SU-DHL-6 (cell line): Measurements from ENCODE around the gene SGCE.

Source experiments
- H2AFZ ChIP-seq: fragments of 200-600 bp; sonication (generic); 2 replicates; pipeline ENCODE4 v1.6.1; 2014; ENCODE audit warnings: low read depth, mild to moderate bottlenecking, moderate library complexity, mixed read lengths, antibody characterized with exemption, low read length; ENCODE audit not compliant: severe bottlenecking
- H3F3A ChIP-seq: fragments of 200-600 bp; shearing (Covaris generic); 2 replicates; pipeline ENCODE4 v1.6.0; 2016; ENCODE audit warnings: antibody characterized with exemption, mild to moderate bottlenecking; ENCODE audit not compliant: insufficient read depth
- H3K27ac ChIP-seq: fragments of 200-600 bp; sonication (generic); 2 replicates; pipeline ENCODE4 v1.5.1; 2016; ENCODE audit warnings: low read depth, mild to moderate bottlenecking, low read length, moderate library complexity, mixed read lengths
- H3K27me3 ChIP-seq: fragments of 200-600 bp; sonication (generic), shearing (Covaris generic); 2 replicates; pipeline ENCODE4 v1.6.0; 2014; ENCODE audit warnings: mild to moderate bottlenecking, low read length
- H3K36me3 ChIP-seq: fragments of 200-600 bp; sonication (generic); 2 replicates; pipeline ENCODE4 v1.6.1; 2014; ENCODE audit warnings: mild to moderate bottlenecking, low read length, mixed read lengths
- H3K4me2 ChIP-seq: fragments of 300-600, 200-600 bp; shearing (Covaris generic), sonication (generic); 2 replicates; pipeline ENCODE4 v1.6.0; 2014; ENCODE audit warnings: low read length, low read depth, mild to moderate bottlenecking; ENCODE audit not compliant: poor library complexity, severe bottlenecking
- H3K4me3 ChIP-seq: fragments of 200-600 bp; sonication (generic); 2 replicates; pipeline ENCODE4 v1.5.1; 2014; ENCODE audit warnings: antibody characterized with exemption, low read length, mild to moderate bottlenecking, mixed read lengths; ENCODE audit not compliant: insufficient read depth, poor library complexity, severe bottlenecking
- H3K79me2 ChIP-seq: fragments of 200-600 bp; sonication (generic); 2 replicates; pipeline ENCODE4 v1.6.1; 2014; ENCODE audit warnings: mild to moderate bottlenecking, low read length, moderate library complexity; ENCODE audit not compliant: insufficient read depth
- H3K9ac ChIP-seq: fragments of 200-600 bp; sonication (generic); 2 replicates; pipeline ENCODE4 v1.7.0; 2014; ENCODE audit warnings: mild to moderate bottlenecking, low read length
- H3K9me2 ChIP-seq: fragments of 200-600 bp; sonication (generic); replicated peaks from 2 replicates; pipeline ENCODE4 v1.6.1; 2014; ENCODE audit warnings: low read length; ENCODE audit not compliant: insufficient read depth
- H3K9me3 ChIP-seq: fragments of 200-600 bp; sonication (generic); 2 replicates; pipeline ENCODE4 v1.6.1; 2014; ENCODE audit warnings: low read length, mixed read lengths; ENCODE audit not compliant: insufficient read depth
- H4K20me1 ChIP-seq: fragments of 200-600 bp; sonication (generic); 2 replicates; pipeline ENCODE4 v1.6.1; 2014; ENCODE audit warnings: low read depth, mild to moderate bottlenecking, antibody characterized with exemption, low read length, moderate library complexity, mixed read lengths
- EZH2phosphoT487 ChIP-seq: fragments of 200-600 bp; sonication (generic), shearing (Covaris generic); conservative IDR thresholded peaks from 2 replicates; pipeline ENCODE4 v1.6.1; 2018; ENCODE audit warnings: mild to moderate bottlenecking, antibody characterized with exemption, low read length, moderate library complexity, mixed read lengths
- TF ChIP-seq, protein P1 (sequence below): fragments of 200-600 bp; sonication (generic); IDR thresholded peaks from one replicate; pipeline ENCODE4 v1.5.1; 2017; ENCODE audit warnings: antibody characterized with exemption, mild to moderate bottlenecking, low read length, moderate library complexity; ENCODE audit not compliant: insufficient read depth, poor library complexity, severe bottlenecking

SGCE gene

DNA sequence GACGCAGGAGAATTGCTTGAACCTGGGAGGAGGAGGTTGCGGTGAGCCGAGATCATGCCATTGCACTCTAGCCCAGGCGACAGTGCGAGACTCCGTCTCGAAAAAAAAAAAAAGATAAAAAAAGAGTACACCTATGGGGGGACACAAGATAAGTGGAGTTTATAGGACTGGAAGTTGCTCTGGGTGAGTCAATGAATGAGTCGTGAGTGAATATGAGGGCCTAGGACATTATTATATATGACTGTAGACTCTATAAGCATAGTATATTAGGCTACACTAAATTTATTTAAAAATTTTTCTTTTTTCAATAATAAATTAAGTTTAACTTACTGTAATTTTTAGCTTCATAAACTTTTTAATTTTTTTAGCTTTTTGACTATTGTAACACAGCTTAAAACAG is 19.4 kb upstream of the SGCE start:
- Histone ChIP-seq H3K36me3 (no peaks in the 10 kb centered on the region), H3F3A (0 out of 2 replicates have a peak, but pooled peaks cover 4% of the 10 kb centered on the region), H3K27ac (no peak overlapping the region), H3K79me2 (no peaks in the 10 kb centered on the region), H2AFZ (no peak overlapping the region), H4K20me1 (no peaks in the 10 kb centered on the region), H3K27me3 (no peaks in the 10 kb centered on the region), H3K9me2 (no peaks in the 10 kb centered on the region), H3K9me3 (no peaks in the 10 kb centered on the region), H3K4me2 (no peak overlapping the region), H3K4me3 (no peak overlapping the region), H3K9ac (no peak overlapping the region)
- no peak for TF ChIP-seq EZH2phosphoT487
- TF ChIP-seq, protein P1, sequence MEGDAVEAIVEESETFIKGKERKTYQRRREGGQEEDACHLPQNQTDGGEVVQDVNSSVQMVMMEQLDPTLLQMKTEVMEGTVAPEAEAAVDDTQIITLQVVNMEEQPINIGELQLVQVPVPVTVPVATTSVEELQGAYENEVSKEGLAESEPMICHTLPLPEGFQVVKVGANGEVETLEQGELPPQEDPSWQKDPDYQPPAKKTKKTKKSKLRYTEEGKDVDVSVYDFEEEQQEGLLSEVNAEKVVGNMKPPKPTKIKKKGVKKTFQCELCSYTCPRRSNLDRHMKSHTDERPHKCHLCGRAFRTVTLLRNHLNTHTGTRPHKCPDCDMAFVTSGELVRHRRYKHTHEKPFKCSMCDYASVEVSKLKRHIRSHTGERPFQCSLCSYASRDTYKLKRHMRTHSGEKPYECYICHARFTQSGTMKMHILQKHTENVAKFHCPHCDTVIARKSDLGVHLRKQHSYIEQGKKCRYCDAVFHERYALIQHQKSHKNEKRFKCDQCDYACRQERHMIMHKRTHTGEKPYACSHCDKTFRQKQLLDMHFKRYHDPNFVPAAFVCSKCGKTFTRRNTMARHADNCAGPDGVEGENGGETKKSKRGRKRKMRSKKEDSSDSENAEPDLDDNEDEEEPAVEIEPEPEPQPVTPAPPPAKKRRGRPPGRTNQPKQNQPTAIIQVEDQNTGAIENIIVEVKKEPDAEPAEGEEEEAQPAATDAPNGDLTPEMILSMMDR: no peak

DNA sequence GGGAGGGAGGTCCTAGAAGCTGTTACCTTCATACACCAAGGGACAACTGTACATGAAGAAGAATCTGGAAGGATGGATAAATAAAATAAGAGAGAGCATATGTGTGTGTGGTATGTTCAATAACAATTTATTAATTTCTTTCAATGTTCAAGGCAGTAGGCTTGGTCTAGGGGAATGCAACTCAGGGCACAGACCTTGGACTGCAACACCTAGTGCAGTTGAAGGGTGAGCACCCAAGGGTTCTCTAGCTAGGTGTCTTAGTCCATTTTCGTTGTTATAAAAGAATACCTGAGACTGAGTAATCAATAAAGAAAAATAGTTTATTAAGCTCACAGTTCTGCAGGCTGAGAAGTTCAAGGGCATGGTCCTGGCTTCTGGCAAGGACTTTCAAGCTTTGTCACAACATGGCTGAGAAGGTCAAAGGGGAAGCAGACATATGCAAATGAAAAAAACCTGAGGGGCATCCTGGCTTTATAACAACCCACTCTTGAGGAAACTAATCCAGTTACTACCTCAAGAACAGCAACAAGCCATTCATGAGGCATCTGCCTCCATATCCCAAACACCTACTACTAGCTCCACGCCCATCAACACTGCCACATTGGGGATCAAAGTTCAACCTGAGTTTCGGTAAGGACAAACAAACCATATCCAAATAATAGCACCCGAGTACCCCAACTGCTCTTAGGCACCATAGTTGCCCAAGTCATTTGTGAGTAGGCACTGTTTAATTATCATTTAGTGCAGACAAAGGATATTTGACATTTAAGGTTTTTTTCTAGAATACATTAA is 15.7 kb upstream of the SGCE start:
- H3K27me3 ChIP-seq: no peaks in the 10 kb centered on the region
- H3K9me2 ChIP-seq: no peaks in the 10 kb centered on the region
- H3K36me3 ChIP-seq: no peaks in the 10 kb centered on the region; the same call in 1 of the 2 replicates
- H3K27ac ChIP-seq: no peak overlapping the region
- H3K79me2 ChIP-seq: 0 out of 2 replicates have a peak, but pooled peaks cover 3% of the 10 kb centered on the region
- no peaks in the 10 kb centered on the region for H3K9me3 ChIP-seq
- TF ChIP-seq, protein P1: no peak
- TF ChIP-seq EZH2phosphoT487: no peak
- H4K20me1 ChIP-seq: peaks cover 11% of the 10 kb centered on the region
- no peak overlapping the region for H2AFZ ChIP-seq
- no peak overlapping the region for H3K4me3 ChIP-seq
- no peak overlapping the region for H3K9ac ChIP-seq
- H3K4me2 ChIP-seq: no peak overlapping the region
- H3F3A ChIP-seq: 0 out of 2 replicates have a peak, but pooled peaks cover 4% of the 10 kb centered on the region

DNA sequence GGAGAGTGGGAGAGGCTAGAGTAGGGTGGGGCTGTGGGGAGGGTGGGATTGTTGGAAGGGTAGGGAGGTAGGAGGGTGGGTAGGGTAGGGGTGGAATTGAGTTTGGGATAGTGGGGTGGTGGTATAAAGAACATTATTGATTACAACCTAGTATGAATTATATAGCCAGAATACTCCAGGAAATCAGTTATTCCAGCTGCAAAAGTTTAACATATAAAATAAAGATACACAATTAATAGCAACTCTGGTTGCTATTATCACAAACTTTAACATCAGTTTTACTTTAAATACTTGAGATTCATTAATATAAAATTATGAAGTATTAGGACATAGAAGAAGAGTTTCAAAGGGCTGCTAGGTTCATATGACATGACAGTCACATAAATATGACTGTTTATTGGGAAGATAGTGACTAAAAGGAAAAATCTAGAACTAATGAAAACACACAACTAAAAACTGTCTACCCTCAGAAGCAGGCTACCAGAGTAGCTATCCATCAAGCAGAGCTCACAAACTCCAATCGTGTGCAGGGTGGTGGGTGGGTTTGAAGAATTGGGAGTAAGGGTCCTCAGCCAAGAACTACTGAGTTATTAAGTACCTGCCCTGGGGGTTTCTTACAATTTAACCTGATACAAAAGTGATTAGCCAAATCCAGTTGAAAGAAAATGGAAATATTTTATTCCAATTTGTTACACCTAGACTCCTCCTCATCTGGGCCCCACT is 14.0 kb upstream of the SGCE start:
- no peak overlapping the region for H3K27ac ChIP-seq
- H3K9me2 ChIP-seq: no peaks in the 10 kb centered on the region
- 0 out of 2 replicates have a peak, but pooled peaks cover 4% of the 10 kb centered on the region for H3F3A ChIP-seq
- no peak overlapping the region for H3K9ac ChIP-seq
- no peak for TF ChIP-seq EZH2phosphoT487
- TF ChIP-seq, protein P1: no peak
- H4K20me1 ChIP-seq: peaks cover 12% of the 10 kb centered on the region
- no peak overlapping the region for H2AFZ ChIP-seq
- peaks cover 18% of the 10 kb centered on the region for H3K79me2 ChIP-seq
- H3K9me3 ChIP-seq: no peaks in the 10 kb centered on the region
- H3K36me3 ChIP-seq: no peaks in the 10 kb centered on the region; the same call in 1 of the 2 replicates
- H3K4me3 ChIP-seq: no peak overlapping the region
- H3K27me3 ChIP-seq: no peaks in the 10 kb centered on the region
- H3K4me2 ChIP-seq: no peak overlapping the region
